Measurements from ENCODE around the gene KANSL3. TPM values are rescaled to one million over a fixed set of nuclear protein-coding genes. Genes with fewer than 3 reads are reported as not detected.

The KANSL3 gene
- total RNA-seq, 2 experiments from 2014 or later, result 54.4 to 61.8 TPM

GRCh38 chr2:96662360-96662759, 24.2 kb upstream of the KANSL3 start:
- Histone ChIP-seq H3K9me3 (ENCODE audit: control insufficient read depth in 1 of 2, insufficient read depth in 1 of 2, low read length in 2 of 2) (no peaks in the 10 kb centered on the region), H3K27ac (ENCODE audit: low read depth in 1 of 2, low read length in 2 of 2) (no peak overlapping the region), H3K27me3 (ENCODE audit: control insufficient read depth in 1 of 2, insufficient read depth in 2 of 2, low read length in 2 of 2) (no peaks in the 10 kb centered on the region), H3K4me3 (ENCODE audit: low read length) (no peak overlapping the region), H3K4me1 (ENCODE audit: insufficient read depth, low read length) (no peaks in the 10 kb centered on the region), H3K36me3 (ENCODE audit: insufficient read depth, low read length) (no peaks in the 10 kb centered on the region)
- Mint-ChIP-seq H3K4me3 (no peak overlapping the region), H3K27ac (no peak overlapping the region), H3K9me3 (peaks cover 3% of the 10 kb centered on the region), H3K27me3 (peaks cover 3% of the 10 kb centered on the region), H3K4me1 (ENCODE audit: low read depth) (no peaks in the 10 kb centered on the region), H3K36me3 (ENCODE audit: low read depth) (no peaks in the 10 kb centered on the region)
- intact Hi-C loops (cut with DNase I, micrococcal nuclease), result no loop called here
- no peak for ATAC-seq (ENCODE audit: poor library complexity)
- ChIA-PET CTCF (interaction anchor here (1.3 kb wide), 1 partner anchor 14 kb away, joined by 4 read pairs; no protein-coding TSS in a partner anchor), POLR2A (no interaction called here)
- no peak for DNase-seq
- no peak for TF ChIP-seq CTCF (IDR thresholded peaks at IDR 0.05)

- H3K27me3 ChIP-seq (ENCODE audit: control insufficient read depth in 1 of 2, insufficient read depth in 2 of 2, low read length in 2 of 2), result no peaks in the 10 kb centered on the region
- POLR2A ChIA-PET, result no interaction called here
- H3K9me3 ChIP-seq (ENCODE audit: control insufficient read depth in 1 of 2, insufficient read depth in 1 of 2, low read length in 2 of 2), result no peaks in the 10 kb centered on the region
- no peak overlapping the region for H3K27ac ChIP-seq (ENCODE audit: low read depth in 1 of 2, low read length in 2 of 2)
- H3K27me3 Mint-ChIP-seq, result peaks cover 3% of the 10 kb centered on the region
- ATAC-seq (ENCODE audit: poor library complexity) (no peak), DNase-seq (no peak)
- CTCF ChIA-PET, result no interaction called here
- H3K9me3 Mint-ChIP-seq, result peaks cover 3% of the 10 kb centered on the region
- no peak overlapping the region for H3K27ac Mint-ChIP-seq
- no peak overlapping the region for H3K4me3 ChIP-seq (ENCODE audit: low read length)
- H3K36me3 Mint-ChIP-seq (ENCODE audit: low read depth), result no peaks in the 10 kb centered on the region
- H3K36me3 ChIP-seq (ENCODE audit: insufficient read depth, low read length), result no peaks in the 10 kb centered on the region
- H3K4me1 ChIP-seq (ENCODE audit: insufficient read depth, low read length), result no peaks in the 10 kb centered on the region
- intact Hi-C loops (cut with DNase I, micrococcal nuclease), result no loop called here
- no peaks in the 10 kb centered on the region for H3K4me1 Mint-ChIP-seq (ENCODE audit: low read depth)
- no peak for TF ChIP-seq CTCF (IDR thresholded peaks at IDR 0.05)
- no peak overlapping the region for H3K4me3 Mint-ChIP-seq
Observed at GRCh38 chr2:96661324-96661723, 23.2 kb upstream of the KANSL3 start.

- no peak for TF ChIP-seq CTCF (IDR thresholded peaks at IDR 0.05)
- intact Hi-C loops (cut with DNase I, micrococcal nuclease), result loop anchor here in 1 of 2 experiments (5.0 kb wide), 1 partner anchor 46 kb away; no protein-coding TSS in a partner anchor
- ChIA-PET POLR2A (no interaction called here), CTCF (no interaction called here)
- H3K9me3 Mint-ChIP-seq, result no peaks in the 10 kb centered on the region
- no peak overlapping the region for H3K27ac ChIP-seq (ENCODE audit: low read depth in 1 of 2, low read length in 2 of 2)
- H3K4me3 Mint-ChIP-seq, result no peak overlapping the region
- no peaks in the 10 kb centered on the region for H3K36me3 Mint-ChIP-seq (ENCODE audit: low read depth)
- no peak overlapping the region for H3K27ac Mint-ChIP-seq
- H3K4me3 ChIP-seq (ENCODE audit: low read length), result no peak overlapping the region
- no peaks in the 10 kb centered on the region for H3K9me3 ChIP-seq (ENCODE audit: control insufficient read depth in 1 of 2, insufficient read depth in 1 of 2, low read length in 2 of 2)
- no peaks in the 10 kb centered on the region for H3K36me3 ChIP-seq (ENCODE audit: insufficient read depth, low read length)
- H3K4me1 ChIP-seq (ENCODE audit: insufficient read depth, low read length), result peaks cover 2% of the 10 kb centered on the region
- ATAC-seq (ENCODE audit: poor library complexity) (no peak), DNase-seq (no peak)
- H3K27me3 Mint-ChIP-seq, result peaks cover 5% of the 10 kb centered on the region
- H3K4me1 Mint-ChIP-seq (ENCODE audit: low read depth), result no peaks in the 10 kb centered on the region
- H3K27me3 ChIP-seq (ENCODE audit: control insufficient read depth in 1 of 2, insufficient read depth in 2 of 2, low read length in 2 of 2), result no peaks in the 10 kb centered on the region
Observed at GRCh38 chr2:96656540-96656939, 18.4 kb upstream of the KANSL3 start.
